HG03457 (cell line): Measurements from ENCODE around the gene EGR2.
"Not testable (repeated sequence)": the region's sequence is repeated elsewhere in the genome, so short reads cannot be mapped to it uniquely, and the experiment has no call there.

Source experiments
- ATAC-seq: cut with Tn5 transposase; IDR thresholded peaks from one replicate; pipeline ENCODE4 v1.9.1; 2021; ENCODE audit warnings: moderate number of reproducible peaks; ENCODE audit not compliant: unreplicated experiment

Gene EGR2

DNA sequence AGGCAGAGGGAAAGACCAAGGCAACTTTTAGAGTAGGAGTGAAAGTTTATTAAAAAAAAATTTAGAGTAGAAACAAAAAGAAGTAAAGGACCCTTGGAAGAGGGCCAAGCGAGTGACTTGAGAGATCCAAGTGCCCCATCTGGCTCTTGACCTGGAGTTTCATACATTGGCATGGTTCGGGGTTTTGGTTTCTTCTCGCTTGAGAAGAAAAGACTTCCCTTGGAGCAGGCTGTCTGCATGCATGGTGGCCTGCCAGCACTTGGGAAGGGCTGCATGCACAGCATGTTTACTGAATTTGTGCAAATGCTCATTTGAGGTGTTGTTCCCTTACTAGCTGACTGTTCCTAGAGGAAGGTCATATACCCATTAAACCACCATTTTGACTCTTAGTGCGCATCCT, 20.4 kb downstream of the EGR2 start:
- ATAC-seq: no peak

DNA sequence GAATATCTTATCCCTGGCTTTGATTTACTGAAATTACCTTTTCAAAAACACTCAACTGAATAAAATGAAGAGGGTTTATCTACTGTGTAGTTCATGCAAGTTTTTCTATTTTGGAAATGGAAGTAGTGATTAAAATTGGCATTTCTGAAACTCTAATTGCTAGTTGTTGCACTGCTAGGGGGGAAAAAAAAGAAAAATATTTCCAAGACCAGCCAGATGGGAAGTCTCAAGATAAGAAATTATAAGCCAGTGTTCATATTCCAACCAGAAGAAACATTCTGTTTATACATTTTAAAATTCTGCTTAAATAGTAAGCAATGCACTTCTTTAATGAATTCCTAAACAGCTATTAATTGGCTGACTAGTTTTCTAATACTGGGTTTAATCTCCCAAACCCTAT, 21.1 kb downstream of the EGR2 start:
- ATAC-seq: no peak

DNA sequence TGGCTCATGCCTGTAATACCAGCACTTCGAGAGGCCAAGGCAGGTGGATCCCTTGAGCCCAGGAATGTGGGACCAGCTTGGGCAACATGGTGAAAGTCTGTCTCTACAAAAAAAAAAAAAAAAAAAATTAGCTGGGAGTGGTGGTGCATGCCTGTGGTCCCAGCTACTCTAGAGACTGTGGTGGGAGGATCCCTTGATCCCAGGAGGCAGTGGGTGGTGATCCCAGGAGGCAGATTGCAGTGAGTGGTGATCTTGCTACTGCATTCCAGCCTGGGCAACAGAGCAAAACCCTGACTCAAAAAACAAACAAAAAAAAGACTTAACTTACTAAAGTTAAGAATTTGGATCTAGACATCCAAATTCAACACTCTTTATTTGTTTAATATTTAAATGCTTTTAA, 21.9 kb downstream of the EGR2 start:
- ATAC-seq: no peak

DNA sequence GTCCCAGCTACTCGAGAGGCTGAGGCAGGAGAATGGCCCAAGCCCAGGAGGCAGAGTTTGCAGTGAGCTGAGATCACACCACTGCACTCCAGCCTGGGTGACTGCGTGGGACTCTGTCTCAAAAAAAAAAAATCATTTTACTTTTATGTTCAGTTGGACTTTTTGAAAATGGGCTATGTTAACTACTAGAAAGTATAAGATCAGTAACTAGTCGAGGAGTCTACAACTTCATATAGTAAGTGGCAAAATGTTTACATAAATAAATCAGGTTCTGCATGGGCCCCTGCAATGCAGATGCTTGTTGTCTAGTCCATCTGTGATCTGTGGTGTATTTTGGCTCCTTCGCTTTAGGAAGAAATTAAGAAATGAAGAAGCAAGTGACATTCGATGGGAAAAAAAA, 23.9 kb downstream of the EGR2 start:
- no peak for ATAC-seq

DNA sequence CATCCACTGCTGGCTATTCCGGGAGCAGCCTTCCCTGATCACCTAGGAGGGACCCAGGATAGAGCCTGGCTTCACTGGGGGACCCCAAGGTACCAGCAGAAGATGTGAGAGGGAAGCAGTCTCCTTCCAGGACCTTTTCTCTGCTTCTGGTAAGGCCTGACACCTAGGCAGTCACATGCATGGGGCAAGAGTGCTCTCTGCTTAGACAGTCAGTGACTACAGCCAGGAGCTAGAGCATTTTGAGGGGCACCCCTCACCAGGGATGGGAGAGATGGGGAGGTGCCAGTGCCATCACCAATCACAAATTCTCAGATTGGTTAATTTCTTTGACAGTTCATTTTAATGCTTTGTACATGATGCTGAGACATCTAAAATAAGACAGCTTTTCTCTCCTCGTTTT, 25.6 kb downstream of the EGR2 start:
- ATAC-seq: no peak

DNA sequence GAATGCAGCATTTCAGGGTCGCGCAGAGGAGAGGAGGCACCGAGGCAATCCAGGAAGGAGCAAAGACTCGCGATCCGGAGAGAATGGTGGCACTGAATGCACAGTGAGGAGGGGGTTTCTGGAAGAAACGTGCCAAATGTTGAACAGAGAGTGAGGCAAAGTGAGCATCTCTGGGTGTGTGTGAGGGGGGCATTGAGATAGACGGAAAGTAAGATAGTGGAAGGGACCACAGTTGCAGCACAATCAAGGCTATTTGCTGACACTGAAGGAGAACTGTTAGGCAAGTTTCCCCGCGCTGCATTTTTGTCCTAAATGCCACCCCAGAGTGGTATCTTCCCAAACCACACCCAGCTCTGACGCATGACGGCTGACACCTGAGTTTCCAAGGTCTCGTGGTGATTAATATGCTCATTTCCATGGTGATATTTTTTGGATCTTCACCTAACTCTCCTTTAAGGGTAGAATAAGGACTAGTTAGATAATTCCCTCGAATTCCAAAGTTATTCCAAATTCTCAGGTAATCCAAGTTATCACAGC, 26.1 kb downstream of the EGR2 start:
- ATAC-seq: no peak

DNA sequence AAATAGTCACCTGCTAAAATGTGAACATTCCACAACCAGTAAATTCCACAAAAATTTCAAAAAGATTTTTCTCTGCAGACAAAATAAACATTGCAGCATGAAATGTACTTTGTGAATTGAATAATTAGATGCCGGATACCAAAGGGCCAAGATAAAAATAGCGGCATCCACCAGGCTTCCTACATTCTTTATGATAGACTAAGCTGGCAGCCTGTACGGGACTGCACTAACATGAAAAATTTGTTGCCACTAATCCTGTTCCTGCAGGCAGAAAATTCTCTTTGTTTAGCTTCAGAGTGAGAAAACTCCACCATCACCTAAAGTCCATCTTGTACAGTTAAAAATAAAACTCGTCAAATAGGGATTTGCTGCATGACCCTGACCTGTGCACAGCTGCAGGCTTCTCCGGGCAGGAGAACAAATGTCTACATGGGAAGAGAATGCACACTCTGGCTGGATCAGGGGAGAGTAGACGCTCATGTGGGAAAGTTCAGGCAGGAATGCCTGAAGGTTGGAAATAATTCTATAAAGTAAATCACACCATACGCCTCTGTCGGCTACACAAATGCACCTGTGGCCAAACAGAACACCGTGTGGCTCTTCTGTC, 27.2 kb downstream of the EGR2 start:
- ATAC-seq: no peak

DNA sequence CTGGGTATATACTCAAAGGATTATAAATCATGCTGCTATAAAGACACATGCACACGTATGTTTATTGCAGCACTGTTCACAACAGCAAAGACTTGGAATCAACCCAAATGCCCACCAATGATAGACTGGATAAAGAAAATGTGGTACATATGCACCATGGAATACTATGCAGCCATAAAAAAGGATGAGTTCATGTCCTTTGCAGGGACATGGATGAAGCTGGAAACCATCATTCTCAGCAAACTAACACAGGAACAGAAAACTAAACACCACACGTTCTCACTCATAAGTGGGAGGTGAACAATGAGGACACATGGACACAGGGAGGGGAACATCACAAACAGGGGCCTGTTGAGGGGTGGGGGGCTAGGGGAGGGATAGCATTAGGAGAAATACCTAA, 27.9 kb downstream of the EGR2 start:
- not testable (repeated sequence) for ATAC-seq

DNA sequence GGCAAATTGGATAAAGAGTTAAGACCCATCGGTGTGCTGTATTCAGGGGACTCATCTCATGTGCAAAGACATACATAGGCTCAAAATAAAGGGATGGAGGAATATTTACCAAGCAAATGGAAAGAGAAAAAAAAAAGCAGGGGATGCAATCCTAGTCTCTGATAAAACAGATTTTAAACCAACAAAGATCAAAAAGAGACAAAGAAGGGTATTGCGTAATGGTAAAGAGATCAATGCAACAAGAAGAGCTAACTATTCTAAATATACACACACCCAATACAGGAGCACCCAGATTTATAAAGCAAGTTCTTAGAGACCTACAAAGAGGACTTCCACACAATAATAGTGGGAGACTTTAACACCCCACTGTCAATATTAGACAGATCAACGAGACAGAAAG, 31.6 kb downstream of the EGR2 start:
- not testable (repeated sequence) for ATAC-seq

DNA sequence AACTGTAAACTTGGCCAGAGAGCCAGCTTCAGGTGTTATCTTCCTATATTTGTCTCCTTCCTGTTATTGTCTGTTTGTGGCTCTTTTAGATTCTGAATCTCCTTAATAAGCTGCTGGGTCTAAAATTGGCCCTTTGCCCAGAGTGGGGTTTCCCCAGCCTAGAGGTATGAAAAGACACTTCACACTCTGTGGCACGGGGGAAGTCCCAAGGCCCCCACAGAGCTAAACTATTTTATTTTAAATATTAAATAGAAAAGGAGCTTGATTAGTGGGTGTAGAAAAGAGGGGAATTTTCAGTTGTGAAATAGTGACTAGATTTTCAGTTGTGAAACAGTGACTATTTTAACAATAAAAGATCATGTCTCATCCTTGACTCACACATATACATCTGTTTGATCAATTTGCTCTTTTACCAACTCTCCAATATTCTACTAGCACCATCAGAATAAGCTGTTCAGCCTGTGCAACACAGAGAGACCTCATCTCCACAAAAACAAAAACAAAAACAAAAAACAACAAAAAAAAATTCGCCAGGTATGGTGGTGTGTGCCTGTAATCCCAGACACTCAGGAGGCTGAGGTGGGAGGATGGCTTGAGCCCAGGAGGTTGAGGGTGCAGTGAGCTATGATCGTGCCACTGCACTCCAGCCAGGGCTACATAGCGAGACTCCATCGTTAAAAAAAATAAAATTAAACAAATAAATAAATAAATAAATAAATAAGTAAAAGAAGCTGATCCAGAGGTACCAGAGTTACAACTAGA, 36.5 kb downstream of the EGR2 start:
- peak; percentile 87 for ATAC-seq

DNA sequence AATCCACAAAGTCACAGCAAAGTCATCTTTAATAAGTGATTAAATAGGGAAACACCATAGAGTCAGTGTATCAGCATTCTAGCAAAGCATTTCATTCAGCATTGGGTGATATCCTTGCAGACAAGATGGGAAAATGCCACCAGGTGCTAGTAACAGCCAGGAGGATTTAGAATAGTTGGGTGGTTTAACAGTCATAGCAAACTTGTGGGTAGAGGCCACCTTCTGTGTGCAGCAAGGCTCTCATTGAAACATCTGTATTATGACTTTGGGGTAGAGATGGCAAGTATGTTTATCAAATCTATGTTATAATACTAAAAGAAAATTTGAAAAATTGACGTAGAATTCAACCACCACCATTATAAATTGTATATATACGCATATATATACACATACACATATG, 38.0 kb downstream of the EGR2 start:
- no peak for ATAC-seq

DNA sequence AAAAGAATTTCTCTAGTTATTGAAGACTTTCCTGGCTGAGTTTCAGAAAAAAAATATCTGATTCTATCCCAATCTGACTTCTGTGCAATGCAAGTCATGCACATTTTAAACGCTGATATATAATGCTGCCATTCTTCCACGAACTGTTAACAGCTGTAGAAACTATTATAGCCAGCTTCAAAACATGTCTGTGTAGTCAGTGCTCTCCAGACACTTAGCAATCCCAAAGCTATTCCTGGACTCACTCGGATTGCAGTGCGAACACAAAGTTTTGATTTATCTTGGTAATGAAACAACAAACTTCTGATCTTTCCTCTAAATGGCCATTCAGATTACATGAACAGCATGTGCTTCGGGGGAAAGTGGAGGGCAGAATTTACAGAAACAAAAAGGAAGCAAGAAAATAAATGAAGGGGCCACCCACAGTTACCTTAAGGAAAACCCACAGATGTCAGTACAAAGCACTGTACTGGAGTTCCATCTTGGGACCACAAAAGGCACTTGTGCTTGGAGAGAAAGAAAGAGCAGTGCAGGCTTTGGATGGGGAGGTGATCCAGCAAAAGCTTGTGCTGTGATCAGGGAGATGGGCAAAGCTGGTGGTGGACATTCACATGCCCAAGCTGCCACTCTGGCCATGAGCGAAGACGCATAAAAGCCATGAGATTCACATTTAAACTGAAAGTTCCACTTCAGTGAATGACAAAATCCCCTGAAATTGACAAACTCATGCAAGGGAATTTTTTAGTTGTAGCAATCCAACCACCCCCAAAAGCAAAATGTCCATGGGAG, 43.8 kb downstream of the EGR2 start:
- no peak for ATAC-seq

DNA sequence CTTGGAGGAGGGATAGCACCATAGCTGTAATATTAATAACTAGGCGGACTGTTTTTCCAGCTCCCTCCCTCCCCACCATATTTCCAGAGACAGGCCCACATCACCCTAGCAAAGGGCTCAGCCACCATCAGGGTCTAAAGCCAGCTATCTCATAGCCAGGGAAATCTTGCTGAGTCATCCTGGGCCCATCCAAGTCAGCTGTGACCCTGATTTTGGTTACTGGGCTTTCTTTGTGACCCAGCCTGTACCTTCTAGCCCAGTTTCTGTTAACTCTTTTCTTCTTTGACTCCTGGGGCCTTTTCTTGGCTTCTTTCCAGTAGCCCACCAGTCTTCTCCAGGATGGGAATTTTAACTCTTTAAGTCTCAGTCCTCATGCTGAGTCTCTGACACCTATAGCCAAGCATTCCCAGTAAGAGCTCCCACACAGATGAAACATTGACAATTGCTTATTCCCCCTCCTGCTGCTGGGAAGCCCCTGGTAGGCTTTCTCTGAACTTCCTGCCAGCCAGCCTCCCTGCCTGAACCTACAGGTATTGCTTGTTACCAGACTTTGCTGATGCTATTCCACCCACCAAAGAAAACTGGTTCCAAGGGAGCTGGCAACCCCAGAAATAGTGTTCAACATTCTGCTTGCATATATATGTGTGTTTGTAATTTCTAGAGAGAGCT, 46.5 kb downstream of the EGR2 start:
- ATAC-seq: no peak

DNA sequence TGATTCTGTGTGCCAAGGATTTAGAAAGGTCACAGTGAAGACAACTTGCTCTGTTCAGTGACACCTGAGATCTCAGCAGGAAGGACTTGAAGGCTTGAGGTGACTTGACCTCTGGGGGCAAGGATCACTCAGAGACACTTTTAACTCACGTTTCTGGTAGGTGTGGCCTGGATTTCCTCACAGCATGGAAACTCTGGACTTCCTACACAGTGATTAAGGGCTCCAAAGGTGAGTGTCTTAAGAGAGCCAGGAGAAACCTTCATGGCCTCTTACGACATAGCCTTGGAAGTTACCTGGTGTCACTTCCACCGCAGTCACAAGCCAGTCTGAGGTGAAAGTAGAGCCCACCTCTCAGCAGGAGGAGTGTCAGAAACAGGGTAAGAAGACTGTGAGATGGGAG, 49.8 kb downstream of the EGR2 start:
- ATAC-seq: no peak

DNA sequence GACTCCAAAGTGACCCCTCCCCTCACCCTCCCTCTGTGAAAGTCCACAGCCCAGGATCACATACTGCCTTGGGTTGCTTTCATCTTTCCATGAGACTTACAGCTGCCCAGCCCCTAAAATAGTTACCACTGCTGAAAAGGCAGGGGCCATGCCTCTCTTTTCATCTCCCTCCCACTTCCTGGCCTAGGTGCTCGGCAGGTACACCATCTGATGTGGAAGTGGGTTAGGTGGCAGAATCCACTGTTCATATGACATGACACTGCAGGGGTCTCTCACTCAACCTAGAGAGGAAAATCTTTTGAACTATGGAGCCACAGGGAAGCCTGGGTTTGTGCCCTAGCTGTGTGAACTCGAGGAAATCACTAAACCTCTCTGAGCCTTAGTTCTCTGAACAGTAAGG, 50.4 kb downstream of the EGR2 start:
- ATAC-seq: no peak

DNA sequence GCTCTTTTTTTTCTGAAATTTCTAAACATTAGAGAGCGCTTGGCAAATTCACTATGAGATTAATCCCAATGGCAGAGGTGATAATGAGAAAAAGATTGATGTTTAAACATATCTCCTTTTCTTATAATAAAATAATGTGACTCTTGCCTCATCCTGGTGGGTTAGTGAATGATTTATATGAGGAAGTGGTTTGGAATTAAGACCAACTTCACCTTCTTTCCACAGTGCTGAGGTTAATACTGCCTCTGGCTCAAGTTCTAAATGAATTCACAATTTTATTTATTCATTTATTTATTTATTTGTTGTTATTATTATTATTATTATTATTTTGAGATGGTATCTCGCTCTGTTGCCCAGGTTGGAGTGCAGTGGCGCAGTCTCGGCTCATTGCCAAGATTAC, 52.2 kb downstream of the EGR2 start:
- ATAC-seq: no peak

DNA sequence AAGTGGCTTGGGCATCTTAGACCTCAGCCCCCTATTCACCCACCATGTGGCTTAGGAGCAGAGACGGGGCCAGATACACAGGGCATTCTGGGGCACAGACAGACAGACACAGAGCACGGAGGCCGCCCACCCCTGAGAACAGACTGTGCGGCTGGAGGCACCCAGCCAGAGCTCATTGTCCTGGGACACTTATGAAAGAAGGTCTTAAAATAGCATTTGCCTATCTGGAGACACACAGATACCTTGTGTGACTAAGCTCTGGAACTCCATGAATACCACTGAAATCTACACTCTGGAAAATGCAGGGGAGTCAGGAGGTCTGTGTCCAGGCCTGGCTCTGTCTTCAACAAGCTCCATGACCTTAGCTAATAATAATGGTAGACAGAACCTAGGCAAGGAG, 53.0 kb downstream of the EGR2 start:
- ATAC-seq: no peak
